HG03280 (cell line): Measurements from ENCODE around the gene RER1.

Experiments
- ATAC-seq: cut with Tn5 transposase; IDR thresholded peaks from one replicate; pipeline ENCODE4 v1.9.1; 2021; ENCODE audit warnings: mild to moderate bottlenecking, moderate library complexity; ENCODE audit not compliant: unreplicated experiment

The RER1 gene

GRCh38 chr1:2375923-2376260 lies 15.7 kb upstream of the RER1 start:
- ATAC-seq: no peak

GRCh38 chr1:2376261-2376741 lies 15.3 kb upstream of the RER1 start:
- ATAC-seq: no peak

- no peak for ATAC-seq
Observed at GRCh38 chr1:2376931-2377672, 14.5 kb upstream of the RER1 start.

GRCh38 chr1:2377751-2378440 lies 13.7 kb upstream of the RER1 start:
- no peak for ATAC-seq

DNA sequence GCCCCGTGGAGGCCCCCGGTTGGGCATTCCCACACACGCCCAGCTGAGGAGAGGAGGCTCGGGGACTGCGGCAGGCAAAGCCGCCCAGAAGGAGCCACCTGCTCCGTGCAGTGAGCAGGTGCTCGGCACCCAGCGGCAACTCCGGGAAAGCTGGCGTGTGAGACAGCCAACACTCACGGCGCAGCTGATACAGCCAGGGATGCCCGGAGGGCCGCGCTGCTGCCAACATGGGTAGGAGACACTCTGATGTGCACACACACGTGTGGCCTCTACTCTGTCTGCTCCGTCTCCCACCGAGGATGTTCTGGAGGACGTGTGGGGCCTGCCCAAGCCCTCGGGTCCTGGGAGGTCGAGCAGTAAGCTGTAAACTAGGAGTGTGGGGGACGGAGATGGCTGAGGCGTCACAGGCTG lies 13.2 kb upstream of the RER1 start:
- no peak for ATAC-seq

DNA sequence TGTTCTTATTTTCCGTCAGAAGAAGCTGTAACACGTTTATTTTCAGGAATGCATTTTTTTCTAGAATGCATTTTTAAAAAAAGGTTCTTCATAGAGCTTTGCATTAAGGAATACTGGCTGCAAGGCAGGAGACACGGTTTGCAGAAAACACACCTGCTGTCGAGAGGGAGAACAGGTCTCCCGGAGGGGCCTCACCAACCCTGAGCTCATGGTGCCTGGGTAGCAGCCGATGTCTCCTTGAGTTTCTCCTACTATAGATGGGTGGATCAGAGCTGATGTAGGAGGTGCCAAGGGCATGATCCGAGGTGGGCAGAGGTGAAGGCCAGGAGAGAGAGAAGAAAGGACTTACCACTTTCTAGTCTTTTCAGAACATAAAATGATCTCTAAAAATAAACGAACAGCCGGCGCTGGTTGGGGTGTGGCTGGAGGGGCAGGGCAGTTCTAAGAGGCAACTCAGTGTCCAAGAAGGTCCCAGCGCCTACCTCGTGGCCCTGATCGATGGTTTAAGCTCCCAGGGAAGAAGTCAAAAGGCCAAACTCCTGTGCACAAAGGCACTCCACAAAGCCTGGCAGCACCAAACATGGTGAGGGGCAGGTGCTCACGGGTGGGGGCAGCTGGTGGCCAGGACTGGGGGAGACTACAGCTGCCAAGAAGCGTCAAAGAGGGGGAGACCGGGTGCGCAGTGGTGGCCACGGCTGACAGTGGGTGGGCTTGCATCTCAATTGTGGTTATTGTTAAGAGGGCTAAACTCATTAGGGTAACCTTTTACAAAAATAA lies 12.5 kb upstream of the RER1 start:
- no peak for ATAC-seq

DNA sequence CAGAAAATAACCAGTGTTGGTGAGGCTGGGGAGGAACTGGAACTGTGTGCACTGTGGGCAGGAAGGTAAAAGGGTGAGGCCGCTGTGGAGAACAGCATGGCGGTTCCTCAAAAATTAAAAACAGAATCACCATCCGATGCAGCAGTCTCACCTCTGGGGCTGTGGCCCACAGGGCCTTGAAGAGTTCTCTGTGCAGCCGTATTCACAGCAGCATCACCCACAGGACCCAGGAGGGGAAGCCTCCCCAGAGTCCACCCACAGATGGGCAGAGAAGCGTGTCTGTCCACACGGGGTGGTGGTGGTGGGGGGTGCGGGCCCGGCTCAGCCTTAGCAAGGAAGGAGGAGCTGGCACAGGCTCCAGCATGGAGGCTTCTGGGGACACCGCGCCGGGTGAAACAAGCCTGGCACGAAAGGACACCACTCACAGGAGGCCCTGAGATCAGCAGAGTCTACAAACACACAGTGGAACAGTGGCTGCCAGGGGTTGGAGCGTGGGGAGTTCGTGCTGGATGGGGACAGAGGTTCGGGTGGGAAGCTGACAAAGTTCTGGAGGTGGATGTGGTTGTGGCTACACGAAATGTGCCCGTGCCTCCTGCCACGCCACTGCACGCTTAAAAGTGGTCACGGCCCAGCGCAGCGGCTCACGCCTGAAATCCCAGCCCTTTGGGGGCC lies 11.8 kb upstream of the RER1 start:
- ATAC-seq: no peak

DNA sequence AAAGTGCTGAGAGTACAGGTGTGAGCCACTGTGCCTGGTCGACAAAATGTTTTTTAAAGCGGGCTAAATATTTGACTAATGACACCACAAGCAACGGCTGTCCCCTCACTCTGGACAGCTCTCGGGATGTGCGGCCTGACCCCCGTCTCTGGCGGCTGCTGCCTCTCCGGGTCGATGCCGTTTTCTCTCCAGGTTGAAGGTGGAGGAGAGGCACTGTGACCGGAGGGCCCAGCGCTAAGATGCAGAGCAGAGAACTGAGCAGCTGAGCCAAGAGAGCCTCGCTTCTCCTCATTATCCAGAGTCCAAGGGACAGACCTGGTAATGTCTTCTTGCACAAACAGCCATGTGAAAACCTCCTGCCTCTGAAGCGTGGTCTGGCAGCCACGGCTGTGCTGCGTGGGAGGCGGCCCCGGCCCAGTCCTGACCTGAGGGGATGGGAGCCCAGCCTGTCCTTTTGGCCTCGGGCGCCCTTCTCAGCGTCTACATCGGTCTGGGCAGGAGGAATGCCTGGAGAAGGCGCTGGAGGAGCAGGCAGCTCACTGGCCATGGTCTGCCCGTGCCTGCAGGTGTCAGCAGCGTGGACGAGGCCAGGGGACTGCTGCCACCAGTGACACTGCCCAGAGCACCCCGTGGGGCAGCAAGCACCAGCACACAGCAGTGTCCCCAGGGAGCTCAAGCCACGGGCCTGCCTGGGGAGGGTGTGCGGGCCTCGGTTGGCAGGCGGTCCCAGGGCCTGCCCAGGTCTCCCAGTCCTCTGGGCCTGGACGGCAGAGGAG lies 10.6 kb upstream of the RER1 start:
- ATAC-seq: no peak

GRCh38 chr1:2381741-2382620 lies 9.7 kb upstream of the RER1 start:
- ATAC-seq: peak; percentile 52

DNA sequence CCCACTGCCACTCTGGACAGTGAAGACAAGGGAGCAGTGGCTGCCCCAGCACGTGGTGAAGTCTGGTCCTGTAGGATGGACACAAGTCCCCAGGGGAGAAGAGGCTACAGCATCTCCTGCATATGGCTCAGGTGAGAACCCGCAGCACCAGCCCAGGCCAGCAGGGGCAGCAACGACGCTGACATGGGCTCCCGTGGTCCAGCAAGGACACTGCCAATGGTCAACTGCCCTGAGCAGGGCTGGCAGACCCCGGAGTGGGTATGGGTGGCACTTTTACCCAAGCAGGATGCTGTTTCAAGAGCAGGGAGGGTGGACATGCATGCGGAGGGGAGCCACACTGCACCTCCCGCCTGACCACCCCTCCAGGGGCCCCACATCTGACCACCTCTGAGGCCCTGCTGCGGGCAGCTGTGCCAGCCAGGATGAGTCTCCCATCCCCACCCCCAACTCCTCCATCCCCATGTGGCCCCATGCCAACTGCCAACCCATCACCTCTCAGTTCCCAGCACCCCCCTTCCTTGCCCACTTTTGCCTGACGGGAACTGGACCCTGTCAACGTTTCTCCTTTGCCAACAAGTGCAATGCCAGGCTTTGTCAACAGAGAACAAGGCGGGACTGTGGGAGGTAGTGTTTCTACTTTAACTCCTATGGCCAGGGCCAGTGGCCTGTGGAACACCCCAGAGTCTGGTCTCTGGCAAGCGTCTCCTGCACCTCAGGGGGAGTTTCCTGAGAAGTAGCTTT lies 8.8 kb upstream of the RER1 start:
- ATAC-seq: no peak

GRCh38 chr1:2383576-2383975 lies 8.1 kb upstream of the RER1 start:
- no peak for ATAC-seq

GRCh38 chr1:2384130-2384860 lies 7.3 kb upstream of the RER1 start:
- no peak for ATAC-seq

GRCh38 chr1:2384941-2385481 lies 6.6 kb upstream of the RER1 start:
- no peak for ATAC-seq

- ATAC-seq: no peak
Observed at GRCh38 chr1:2385606-2386280, 5.9 kb upstream of the RER1 start.

DNA sequence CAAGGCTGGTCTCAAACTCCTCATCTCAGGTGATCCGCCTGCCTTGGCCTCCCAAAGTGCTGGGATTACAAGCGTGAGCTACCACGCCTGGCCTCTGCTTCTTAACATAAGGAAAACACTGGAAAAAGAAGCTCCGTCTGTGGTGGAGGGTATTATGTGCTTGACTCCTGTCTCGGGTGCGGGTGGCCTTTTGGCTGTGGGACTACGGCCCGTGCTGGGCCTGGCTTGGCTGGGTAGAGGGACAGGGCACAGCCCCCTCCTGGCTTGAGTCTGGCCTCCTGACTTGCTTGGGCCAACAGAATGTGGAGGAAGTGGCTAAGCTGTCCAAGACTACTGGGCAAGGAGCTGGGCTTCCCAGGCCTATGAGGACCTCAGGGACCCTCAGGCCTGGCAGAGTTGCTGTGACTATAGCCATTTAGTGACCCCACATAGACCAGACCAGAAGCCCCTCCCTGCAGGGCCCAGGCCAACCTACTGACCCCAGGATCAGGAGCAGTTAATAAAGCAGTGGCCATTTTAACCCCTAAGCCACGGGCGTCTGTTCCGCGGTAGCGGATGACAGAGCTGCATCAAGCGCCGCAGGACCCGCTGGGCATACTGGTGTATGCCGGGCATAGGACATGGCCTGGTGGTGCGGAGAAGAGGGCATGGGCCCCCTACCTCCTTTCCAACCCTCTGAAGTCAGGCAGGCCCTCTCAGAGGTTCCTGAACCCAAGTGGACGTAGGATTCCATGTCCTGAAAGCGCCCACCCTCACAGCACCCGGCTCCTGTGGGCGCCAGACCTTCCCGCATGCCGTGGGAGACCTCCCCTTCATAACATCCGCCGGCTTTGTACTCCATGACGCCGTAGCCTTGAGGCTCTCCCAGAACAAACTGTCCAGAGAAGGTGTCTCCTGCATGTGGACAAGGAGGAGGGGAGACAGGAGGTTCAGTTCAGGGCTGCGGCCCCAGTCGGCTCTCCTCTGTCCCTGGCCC lies 4.7 kb upstream of the RER1 start:
- no peak for ATAC-seq
